AG09319 (cell line): ENCODE data around the gene NLN.
"Not testable (repeated sequence)": the region's sequence is repeated elsewhere in the genome, so short reads cannot be mapped to it uniquely, and the experiment has no call there.

Source experiments
- DNase-seq: peaks from one replicate; pipeline ENCODE4 v3.0.0-alpha.2; 2010; ENCODE audit warnings: low read depth; ENCODE audit errors: extremely low read depth
- TF ChIP-seq, protein P1 (sequence below): IDR thresholded peaks from 2 replicates; pipeline ENCODE4 v1.5.1; 2011; ENCODE audit warnings: low read depth, mild to moderate bottlenecking, inconsistent platforms, low read length, moderate library complexity

NLN gene

DNA sequence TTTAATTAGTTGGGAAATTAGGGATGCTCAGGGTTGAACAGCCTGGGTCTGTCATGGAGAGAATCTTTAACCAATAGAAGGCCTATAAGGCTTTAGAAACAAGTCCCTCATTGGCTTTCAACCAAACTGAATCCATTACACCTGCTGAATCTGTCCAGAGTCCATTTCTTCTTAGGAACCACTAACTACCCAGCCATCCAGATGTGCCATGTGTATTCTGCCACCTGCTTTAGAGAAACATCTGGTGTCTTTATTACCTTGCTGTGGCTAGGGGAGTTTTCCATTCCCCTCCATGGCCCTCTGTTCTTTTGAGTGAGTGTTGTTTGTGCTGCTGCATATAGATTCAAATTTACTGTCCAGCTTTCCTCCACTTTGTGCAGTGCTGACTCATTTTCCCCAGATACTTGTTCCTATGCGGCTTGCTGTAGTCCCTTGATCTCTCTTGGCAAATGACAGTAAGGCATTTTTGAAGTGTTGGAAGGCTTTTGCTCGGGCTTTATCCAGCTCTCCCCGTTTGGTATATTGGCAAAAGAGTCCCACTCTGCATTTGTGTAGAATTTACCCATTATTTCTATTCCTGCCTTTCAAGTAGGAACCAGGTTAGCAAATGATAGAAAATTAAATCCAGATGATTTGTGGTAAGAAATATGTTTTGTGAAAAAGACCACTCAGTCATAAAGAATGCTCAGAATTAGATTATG lies 54.6 kb downstream of the NLN start:
- TF ChIP-seq, protein P1, sequence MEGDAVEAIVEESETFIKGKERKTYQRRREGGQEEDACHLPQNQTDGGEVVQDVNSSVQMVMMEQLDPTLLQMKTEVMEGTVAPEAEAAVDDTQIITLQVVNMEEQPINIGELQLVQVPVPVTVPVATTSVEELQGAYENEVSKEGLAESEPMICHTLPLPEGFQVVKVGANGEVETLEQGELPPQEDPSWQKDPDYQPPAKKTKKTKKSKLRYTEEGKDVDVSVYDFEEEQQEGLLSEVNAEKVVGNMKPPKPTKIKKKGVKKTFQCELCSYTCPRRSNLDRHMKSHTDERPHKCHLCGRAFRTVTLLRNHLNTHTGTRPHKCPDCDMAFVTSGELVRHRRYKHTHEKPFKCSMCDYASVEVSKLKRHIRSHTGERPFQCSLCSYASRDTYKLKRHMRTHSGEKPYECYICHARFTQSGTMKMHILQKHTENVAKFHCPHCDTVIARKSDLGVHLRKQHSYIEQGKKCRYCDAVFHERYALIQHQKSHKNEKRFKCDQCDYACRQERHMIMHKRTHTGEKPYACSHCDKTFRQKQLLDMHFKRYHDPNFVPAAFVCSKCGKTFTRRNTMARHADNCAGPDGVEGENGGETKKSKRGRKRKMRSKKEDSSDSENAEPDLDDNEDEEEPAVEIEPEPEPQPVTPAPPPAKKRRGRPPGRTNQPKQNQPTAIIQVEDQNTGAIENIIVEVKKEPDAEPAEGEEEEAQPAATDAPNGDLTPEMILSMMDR, result no peak
- DNase-seq, result no peak

DNA sequence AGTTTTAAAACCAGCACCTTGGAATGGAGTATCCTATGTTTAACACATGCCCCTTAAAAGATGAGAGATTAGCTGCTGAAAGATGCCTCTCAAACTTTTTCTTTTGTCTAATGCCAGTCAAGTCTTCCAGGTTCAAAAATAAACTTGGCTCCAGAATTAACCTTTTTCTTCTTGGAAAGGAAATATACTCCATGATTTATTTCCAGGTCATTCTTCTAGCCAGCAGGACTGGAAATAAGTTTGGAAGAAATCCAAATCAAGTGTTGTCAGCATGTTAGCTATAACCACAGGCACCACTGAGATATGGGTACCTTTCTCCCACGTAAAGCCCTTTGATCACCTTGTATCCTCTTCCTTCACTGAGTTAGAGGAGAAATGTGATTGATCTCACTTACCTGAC lies 56.1 kb downstream of the NLN start:
- TF ChIP-seq, protein P1, result no peak
- no peak for DNase-seq

DNA sequence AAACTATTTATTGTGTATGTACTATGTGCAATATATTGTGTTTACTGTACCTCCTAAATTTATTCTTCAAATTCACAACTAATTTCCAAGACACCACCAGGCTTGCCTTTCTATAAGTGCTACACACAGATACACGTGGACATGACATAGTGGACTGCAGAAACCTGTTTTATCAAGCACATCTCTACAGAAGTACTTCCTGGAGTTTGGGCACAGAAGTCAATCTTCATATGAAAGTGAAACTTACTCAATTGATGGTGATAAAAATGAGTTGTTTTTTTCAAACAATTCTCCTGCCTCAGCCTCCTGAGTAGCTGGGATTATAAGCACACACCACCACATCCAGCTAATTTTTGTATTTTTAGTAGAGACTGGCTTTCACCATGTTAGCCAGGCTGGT lies 57.6 kb downstream of the NLN start:
- DNase-seq, result no peak
- TF ChIP-seq, protein P1, result no peak

DNA sequence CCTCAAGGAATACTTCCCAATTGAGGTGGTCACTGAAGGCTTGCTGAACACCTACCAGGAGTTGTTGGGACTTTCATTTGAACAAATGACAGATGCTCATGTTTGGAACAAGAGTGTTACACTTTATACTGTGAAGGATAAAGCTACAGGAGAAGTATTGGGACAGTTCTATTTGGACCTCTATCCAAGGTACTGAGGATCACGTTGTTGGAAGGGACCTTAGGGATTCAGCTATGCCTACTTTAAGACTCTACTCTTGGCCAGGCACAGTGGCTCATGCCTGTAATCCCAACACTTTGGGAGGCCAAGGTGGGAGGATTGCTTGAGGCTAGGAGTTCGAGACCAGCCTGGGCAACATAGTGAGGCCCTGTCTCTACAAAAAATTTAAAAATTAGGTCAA lies 66.3 kb downstream of the NLN start:
- DNase-seq, result not testable (repeated sequence)

DNA sequence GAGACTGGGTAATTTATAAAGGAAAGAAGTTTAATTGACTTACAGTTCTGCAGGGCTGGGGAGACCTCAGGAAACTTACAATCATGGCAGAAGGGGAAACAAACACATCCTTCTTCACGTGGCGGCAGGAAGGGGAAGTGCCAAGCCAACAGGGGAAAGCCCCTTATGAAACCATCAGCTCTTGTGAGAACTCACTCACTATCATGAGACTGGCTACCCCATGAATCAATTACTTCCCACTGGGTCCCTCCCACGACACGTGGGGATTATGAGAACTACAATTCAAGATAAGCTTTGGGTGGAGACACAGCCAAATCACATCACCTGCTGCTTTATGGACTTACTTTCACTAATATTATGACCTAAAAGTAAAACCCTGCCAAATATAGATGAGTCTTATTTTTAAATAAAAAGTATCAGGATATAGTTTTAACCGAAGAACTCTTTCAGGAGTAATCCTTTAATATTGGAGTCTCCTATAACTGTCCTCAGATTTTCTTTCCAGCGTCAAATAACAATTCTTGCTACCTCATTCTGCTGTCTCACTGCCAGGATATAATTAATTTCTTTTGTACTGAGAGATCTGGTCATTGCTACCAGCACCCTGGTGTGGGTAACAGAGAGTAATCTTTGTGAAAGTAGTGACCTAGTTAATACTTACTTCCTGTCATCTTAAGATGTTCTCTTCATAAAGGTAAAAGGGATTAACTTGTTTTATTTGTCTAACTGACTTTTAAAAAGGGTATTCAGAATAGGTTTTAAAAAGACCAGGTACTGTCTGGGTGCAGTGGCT lies 68.6 kb downstream of the NLN start:
- no peak for DNase-seq
- TF ChIP-seq, protein P1, result no peak

DNA sequence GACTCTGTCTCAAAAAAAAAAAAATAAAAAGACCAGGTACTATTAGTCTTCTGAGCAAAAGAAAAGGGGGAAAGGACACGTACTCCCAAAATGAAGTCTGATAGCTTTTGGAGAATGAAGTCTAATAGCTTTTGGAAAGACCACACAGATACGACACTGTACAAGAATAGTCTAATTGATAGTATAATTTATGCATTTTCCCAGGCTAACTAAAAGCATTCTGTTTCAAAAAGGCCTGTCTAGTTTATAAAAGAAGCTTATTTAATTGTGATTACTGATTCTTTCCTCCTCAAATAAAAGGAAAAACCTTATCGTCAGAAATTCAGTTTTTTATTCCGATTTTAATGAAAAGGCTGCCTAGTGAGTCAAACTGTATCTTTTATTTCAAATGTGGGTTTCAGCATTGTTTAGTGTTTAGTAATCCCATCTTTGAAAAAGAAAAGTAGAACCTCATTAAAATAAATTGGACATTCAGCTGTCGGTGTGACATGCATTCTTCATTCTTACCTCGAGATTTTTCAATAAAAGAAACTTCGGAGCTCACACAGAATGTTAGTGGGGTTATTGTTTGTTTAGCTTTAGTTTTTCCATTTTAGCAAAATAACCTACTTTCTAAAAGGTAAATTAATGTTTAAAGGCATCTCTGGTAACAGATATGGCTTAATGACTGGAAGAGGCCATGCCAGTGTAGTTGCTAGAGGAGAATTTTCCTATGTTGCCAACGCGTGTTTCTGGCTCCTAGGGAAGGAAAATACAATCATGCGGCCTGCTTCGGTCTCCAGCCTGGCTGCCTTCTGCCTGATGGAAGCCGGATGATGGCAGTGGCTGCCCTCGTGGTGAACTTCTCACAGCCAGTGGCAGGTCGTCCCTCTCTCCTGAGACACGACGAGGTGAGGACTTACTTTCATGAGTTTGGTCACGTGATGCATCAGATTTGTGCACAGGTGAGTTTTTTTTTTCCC lies 70.0 kb downstream of the NLN start:
- TF ChIP-seq, protein P1, result no peak
- DNase-seq, result no peak

DNA sequence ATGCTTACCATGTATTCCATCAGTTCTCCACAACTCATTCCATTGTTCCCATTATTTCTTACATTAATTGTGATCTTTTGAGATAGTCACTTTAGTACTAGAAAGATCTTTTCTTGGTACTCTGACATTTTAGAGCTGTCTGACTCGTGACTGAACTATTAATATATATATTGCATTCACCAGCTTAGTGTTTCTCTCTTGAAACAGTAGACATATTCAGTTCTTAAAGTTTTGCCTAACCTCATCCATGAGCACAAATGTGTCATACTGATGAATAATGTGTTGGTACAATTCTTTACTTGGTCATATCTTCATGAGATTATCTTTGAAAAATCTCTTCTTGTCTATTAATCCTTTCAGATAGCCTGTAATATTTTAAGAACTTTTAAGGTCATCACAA lies 74.3 kb downstream of the NLN start:
- TF ChIP-seq, protein P1, result no peak

More for the DNA sequence above, 74.3 kb downstream of the NLN start:
- no peak for DNase-seq
